GM19438 (cell line): ENCODE data around the gene GAN.
"Not testable (repeated sequence)": the region's sequence is repeated elsewhere in the genome, so short reads cannot be mapped to it uniquely, and the experiment has no call there.

ENCODE experiments used
- ATAC-seq: cut with Tn5 transposase; IDR thresholded peaks from one replicate; pipeline ENCODE4 v1.9.1; 2021; ENCODE audit warnings: low read depth; ENCODE audit not compliant: unreplicated experiment

Gene GAN

DNA sequence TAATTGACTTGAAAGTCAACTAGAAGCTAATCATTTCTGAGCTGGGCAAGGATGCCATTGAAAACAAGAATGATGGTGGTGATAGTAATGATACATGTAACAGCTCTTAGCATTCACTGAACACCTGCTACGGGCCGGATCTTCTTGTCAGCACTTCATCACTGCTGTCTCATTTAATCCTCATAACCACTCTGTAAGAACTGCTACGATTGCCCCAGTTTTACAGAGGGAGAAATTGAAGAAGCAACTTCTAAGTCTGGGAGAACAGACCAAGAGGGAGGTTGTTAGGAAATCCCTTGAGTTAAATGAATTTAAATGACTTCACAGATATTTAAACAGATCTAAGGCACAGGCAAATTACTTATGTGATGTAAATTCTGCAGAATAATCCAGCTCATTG lies 7.0 kb upstream of the GAN start:
- ATAC-seq = no peak

- no peak for ATAC-seq
These were observed 4.6 kb upstream of the GAN start for GRCh38 chr16:81310045-81310644.

GRCh38 chr16:81311762-81312161 lies 3.0 kb upstream of the GAN start:
- no peak for ATAC-seq

DNA sequence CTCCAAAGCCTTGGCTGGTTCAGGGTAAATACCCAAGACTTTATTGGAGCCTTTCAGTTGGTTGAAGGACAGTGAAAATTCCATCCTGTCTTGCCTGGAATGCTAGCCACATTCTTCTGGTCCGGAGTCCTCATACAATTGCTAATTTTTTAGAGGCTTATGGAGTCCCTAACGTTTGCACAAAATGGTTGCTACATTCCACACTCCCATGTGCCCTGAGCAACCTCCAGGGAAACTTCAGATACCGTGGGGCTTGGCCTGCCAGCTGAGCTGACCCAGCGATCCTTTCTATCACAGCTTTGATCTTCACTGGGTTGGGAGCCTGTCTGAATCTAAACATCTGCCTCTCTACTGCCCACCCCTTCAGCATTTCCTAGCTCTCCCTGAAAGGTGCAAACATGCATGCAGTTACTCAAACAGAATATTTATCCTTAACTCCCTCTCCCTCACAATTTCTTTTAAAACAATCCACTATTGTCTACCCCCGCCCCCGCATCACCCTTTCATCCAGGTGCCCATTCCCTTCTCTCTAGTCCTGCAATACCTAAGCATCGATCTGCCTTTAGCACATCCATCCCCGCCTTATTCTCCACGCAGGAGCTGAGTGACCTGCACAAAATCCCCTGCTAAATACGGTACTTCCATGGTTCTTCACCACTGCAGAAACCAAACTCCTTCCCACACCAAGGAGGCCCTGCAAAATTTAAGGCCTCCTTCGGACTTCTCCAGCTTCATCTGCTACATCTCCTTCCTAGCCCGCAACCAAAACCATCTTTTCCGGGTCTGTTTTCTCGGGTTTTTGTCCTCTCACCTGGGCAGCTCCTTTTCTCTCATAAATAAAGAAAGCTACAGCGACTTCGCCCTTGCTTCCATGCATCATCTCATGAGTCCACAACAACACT lies 810 bp upstream of the GAN start:
- no peak for ATAC-seq

- ATAC-seq = peak; percentile 30
These were observed 761 bp downstream of the GAN start for GRCh38 chr16:81315271-81316175.

DNA sequence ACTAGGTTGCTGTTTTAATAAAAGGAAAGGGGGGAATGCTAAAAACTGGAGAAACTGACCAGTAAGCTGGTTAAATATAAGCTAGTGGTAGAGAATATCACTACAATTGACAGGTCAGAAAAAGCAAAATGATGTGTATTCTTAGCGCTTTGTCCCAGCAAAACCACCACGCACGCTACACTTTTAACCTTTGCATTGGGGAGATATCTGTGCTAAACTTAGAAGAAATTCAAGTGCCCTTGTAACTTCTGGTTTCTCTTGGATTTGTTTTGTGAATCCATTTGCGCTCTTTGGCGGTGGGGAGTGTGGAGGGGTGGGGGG lies 1.4 kb downstream of the GAN start:
- no peak for ATAC-seq

DNA sequence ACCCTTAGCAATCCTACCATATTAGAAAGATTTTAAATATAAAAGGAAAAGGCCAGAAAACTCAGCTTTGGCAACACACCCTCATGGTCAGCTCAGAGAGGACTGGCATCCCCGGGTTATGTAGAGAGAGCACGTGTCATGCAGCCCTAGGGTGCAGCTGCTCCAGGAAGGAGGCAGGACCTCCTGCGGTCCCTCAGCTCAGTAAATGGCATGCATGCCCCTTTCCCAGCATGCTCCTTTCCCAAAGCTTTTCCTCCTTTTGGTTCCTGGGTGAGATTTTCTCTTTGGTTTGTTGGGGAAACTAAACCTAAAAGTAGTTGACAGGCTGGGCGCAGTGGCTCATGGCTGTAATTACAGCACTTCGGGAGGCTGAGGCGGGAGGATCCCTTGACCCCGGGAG lies 3.9 kb downstream of the GAN start:
- no peak for ATAC-seq

- ATAC-seq = no peak
These were observed 4.6 kb downstream of the GAN start for GRCh38 chr16:81319221-81319912.

DNA sequence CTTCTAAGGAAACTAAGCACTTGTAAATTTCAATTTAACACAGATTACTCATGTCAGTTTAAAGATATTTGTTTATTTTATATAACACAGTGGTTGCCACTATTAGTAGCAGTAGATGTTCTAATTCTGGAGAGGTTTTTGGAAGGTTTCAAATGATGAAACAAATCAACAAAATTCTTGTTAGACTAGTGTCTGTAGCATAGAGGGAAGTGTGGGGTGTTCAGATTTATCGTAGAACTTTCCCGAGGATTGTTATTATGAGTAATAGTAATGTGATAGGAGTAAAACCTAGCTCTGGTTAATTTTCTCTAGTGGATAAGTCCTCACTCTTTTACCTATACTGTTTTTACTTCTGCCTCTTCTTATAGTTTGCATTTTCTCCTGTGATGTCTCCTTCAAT lies 6.3 kb downstream of the GAN start:
- no peak for ATAC-seq

DNA sequence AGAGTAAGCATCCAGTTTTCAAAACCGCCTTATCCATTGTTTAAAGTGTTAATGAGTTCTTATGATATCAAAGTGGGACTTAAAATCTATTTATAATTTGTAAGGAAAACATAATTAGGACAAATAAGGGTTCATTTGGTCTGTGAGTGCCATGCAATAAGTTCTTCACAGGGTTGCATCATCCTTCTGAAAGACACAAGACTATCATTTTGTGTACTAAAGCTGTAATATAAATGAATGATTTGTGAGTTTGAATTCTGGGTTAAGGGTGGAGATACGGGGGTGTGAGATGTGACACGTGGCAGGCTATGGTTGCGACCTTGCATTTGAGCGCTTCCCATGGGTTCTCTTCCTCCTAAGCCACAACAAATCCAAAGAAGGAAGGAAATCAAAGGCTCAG lies 6.8 kb downstream of the GAN start:
- no peak for ATAC-seq

DNA sequence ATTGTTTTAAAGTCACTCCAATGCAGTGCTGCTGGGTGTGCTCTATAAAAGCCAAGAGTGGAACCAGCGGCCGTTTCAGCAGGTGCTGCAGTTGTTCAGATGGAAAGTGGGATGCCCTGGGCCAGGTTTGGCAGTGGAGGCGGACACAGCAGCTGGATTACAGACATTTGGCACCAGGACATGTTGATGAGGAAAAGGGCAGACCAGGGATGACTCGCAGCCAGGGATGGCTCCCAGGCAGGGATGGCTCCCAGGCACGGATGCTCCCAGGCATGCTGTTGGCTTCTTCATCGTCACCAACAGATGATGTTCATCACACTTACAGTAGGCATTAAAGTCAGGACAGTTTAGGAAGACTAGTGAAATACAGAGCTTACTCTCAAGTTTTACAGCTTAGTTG lies 10.0 kb downstream of the GAN start:
- ATAC-seq = no peak

DNA sequence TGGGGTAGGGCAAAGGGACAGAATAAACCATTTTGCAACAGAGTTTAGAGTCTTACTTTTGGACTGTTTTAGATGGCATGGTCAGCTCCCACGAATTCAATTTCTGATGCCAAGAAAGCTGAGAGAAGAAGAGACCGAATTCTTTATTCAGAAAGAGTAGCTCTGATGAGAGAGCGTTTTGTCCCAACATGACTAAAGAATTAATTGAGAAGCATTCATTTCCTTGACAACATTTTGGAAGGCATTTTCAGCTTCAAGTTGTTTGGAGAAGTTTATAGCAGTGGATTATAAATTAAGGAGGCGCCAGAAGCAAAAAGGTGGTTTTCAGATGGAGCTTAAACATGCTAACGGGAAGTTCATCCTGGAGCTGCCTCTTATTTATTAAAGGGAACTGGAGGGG lies 12.2 kb downstream of the GAN start:
- ATAC-seq = no peak

GRCh38 chr16:81327447-81328196 lies 12.9 kb downstream of the GAN start:
- no peak for ATAC-seq

DNA sequence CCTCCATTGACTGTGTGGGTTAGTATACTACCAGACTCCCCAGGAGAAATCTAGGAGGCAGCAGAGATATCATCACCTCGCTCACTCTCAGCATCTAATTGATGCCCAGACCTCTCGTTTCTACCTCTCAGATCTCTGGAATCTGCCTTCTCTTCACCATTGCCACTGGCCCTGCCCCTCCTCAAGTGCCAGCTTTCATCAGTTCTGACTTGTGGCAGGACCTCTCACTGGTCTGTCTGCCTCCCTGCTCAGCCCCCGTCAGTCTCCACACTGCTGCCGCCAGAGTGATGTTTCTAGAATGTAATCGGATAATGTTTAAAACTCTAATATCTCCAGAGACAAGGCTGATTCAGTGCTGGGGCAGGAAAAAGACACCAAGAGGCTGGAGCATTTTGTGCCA lies 15.2 kb downstream of the GAN start:
- no peak for ATAC-seq

- ATAC-seq = no peak
These were observed 18.6 kb downstream of the GAN start for GRCh38 chr16:81333356-81333755.

DNA sequence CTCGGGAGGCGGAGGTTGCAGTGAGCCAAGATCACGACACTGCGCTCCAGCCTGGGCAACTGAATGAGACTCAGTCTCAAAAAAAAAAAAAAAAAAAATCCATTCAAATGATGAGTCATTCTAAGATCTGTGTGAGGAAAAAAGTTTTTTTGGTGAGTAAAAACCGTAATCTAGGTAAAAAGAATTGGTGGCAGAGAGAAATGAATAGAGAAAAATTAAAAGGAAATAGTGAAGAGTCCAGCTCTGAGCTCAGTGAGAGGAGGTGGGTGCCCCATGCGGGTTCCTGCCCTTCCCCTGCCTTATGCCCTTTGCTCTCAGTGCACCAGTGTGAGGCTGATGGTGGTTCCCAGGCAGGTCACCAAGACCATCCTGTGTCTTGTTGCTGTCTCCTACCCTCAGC lies 20.9 kb downstream of the GAN start:
- no peak for ATAC-seq

- ATAC-seq = no peak
These were observed 22.3 kb downstream of the GAN start for GRCh38 chr16:81337097-81337496.

DNA sequence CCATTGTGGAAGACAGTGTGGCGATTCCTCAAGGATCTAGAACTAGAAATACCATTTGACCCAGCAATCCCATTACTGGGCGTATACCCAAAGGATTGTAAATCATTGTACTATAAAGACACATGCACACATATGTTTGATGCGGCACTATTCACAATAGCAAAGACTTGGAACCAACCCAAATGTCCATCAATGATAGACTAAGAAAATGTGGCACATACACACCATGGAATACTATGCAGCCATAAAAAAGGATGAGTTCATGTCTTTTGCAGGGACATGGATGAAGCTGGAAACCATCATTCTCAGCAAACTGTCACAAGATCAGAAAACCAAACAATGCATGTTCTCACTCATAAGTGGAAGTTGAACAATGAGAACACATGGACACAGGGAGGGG lies 30.4 kb downstream of the GAN start:
- not testable (repeated sequence) for ATAC-seq

DNA sequence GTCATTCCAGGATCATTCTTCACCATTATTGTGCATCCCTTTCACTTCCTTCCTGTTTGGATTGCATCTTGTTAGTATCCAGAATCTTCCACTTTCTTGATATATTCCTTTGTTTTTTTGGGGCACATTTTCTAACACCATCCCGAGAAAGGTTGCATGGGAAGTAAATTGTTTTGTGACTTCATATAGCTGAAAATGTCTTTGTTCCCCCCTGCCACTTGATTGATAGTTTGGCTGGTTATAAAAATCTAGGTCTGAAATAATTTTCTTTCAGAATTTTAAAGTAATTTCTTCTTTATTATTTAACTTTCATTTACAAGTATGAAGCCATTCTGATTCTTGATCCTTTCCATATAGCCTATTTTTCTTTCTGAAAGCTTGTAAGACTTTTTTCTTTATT lies 32.7 kb downstream of the GAN start:
- ATAC-seq = no peak
